Neural cell (in vitro differentiated cells): ENCODE data around the gene YTHDF2. TPM values are rescaled to one million over a fixed set of nuclear protein-coding genes. Genes with fewer than 3 reads are reported as not detected.
"Not testable (repeated sequence)": the region's sequence is repeated elsewhere in the genome, so short reads cannot be mapped to it uniquely, and the experiment has no call there.

Experiments used
- H2AFZ ChIP-seq: fragments of 200-600, 300-800 bp; sonication (generic), shearing (Covaris generic); 2 replicates; pipeline ENCODE4 v1.6.0; 2014; ENCODE audit warnings: low read depth, mild to moderate bottlenecking, antibody characterized with exemption, low read length, moderate library complexity
- H3F3A ChIP-seq: fragments of 200-600 bp; shearing (Covaris generic); 2 replicates; pipeline ENCODE4 v1.6.1; 2016; ENCODE audit warnings: mild to moderate bottlenecking, moderate library complexity, mixed read lengths, antibody characterized with exemption, low read length; ENCODE audit not compliant: insufficient read depth, poor library complexity, severe bottlenecking
- H3K27ac ChIP-seq: fragments of 200-600, 300-800 bp; sonication (generic), shearing (Covaris generic); 2 replicates; pipeline ENCODE4 v1.5.1; 2014; ENCODE audit warnings: mild to moderate bottlenecking, low read length, moderate library complexity
- H3K27me3 ChIP-seq: fragments of 300-800, 200-600 bp; sonication (generic), shearing (Covaris generic); 2 replicates; pipeline ENCODE4 v1.6.0; 2014; ENCODE audit warnings: mild to moderate bottlenecking, low read depth, low read length, moderate library complexity; ENCODE audit not compliant: insufficient read depth
- H3K36me3 ChIP-seq: fragments of 300-800, 200-600 bp; sonication (generic), shearing (Covaris generic); 2 replicates; pipeline ENCODE4 v1.5.1; 2014; ENCODE audit warnings: mild to moderate bottlenecking, antibody characterized with exemption, low read length, moderate library complexity; ENCODE audit not compliant: insufficient read depth
- H3K4me2 ChIP-seq: fragments of 300-800, 200-600 bp; sonication (generic), shearing (Covaris generic); 2 replicates; pipeline ENCODE4 v1.6.0; 2014; ENCODE audit warnings: mild to moderate bottlenecking, low read length
- H3K4me3 ChIP-seq: fragments of 300-800, 200-600 bp; sonication (generic), shearing (Covaris generic); 2 replicates; pipeline ENCODE4 v1.5.1; 2014; ENCODE audit warnings: mild to moderate bottlenecking, low read length, moderate library complexity
- H3K79me2 ChIP-seq: fragments of 200-600 bp; shearing (Covaris generic); replicated peaks from 2 replicates; pipeline ENCODE4 v1.6.0; 2014; ENCODE audit warnings: mild to moderate bottlenecking, low read length, moderate library complexity; ENCODE audit not compliant: insufficient read depth
- H3K9ac ChIP-seq: fragments of 300-800, 200-600 bp; sonication (generic), shearing (Covaris generic); 2 replicates; pipeline ENCODE4 v1.6.1; 2016; ENCODE audit warnings: mild to moderate bottlenecking, low read length, mixed read lengths
- H3K9me2 ChIP-seq: fragments of 200-600 bp; shearing (Covaris generic); 2 replicates; pipeline ENCODE4 v1.6.1; 2016; ENCODE audit warnings: mild to moderate bottlenecking, low read length, mixed read lengths; ENCODE audit not compliant: insufficient read depth
- H3K9me3 ChIP-seq: fragments of 200-600, 300-800 bp; sonication (generic), shearing (Covaris generic); 2 replicates; pipeline ENCODE4 v1.6.1; 2016; ENCODE audit warnings: mild to moderate bottlenecking, mixed run types, low read length, moderate library complexity, mixed read lengths
- H4K20me1 ChIP-seq: fragments of 200-600 bp; shearing (Covaris generic); 2 replicates; pipeline ENCODE4 v1.6.1; 2016; ENCODE audit warnings: mild to moderate bottlenecking, mixed run types; ENCODE audit not compliant: insufficient read depth
- CTCF ChIP-seq: fragments of 450-650 bp; IDR thresholded peaks from 2 replicates; pipeline ENCODE4 v1.5.1; 2014; ENCODE audit warnings: antibody characterized with exemption, mild to moderate bottlenecking, moderate library complexity; ENCODE audit not compliant: poor library complexity, severe bottlenecking
- EP300 ChIP-seq: fragments of 450-650 bp; conservative IDR thresholded peaks from 2 replicates; pipeline ENCODE4 v1.6.1; 2014; ENCODE audit warnings: antibody characterized with exemption, mild to moderate bottlenecking, moderate library complexity; ENCODE audit not compliant: poor library complexity, severe bottlenecking
- EZH2 ChIP-seq: fragments of 200-600, 300-800 bp; shearing (Covaris generic), sonication (generic); IDR thresholded peaks from 2 replicates; pipeline ENCODE4 v1.6.1; 2014; ENCODE audit warnings: antibody characterized with exemption, low read length, borderline replicate concordance, mild to moderate bottlenecking; ENCODE audit not compliant: insufficient read depth, poor library complexity, severe bottlenecking
- MXI1 ChIP-seq: fragments of 450-650 bp; conservative IDR thresholded peaks from 2 replicates; pipeline ENCODE4 v1.6.1; 2014; ENCODE audit warnings: antibody characterized with exemption, mild to moderate bottlenecking; ENCODE audit not compliant: poor library complexity, severe bottlenecking
- POLR2AphosphoS5 ChIP-seq: IDR thresholded peaks from 2 replicates; pipeline ENCODE4 v1.6.1; 2012
- RAD21 ChIP-seq: fragments of 450-650 bp; conservative IDR thresholded peaks from 2 replicates; pipeline ENCODE4 v1.6.1; 2014; ENCODE audit warnings: antibody characterized with exemption, mild to moderate bottlenecking, moderate library complexity
- REST ChIP-seq: IDR thresholded peaks from 2 replicates; pipeline ENCODE4 v1.6.1; 2012; ENCODE audit warnings: borderline replicate concordance
- SMC3 ChIP-seq: fragments of 450-650 bp; conservative IDR thresholded peaks from 2 replicates; pipeline ENCODE4 v1.6.1; 2014; ENCODE audit warnings: antibody characterized with exemption, mild to moderate bottlenecking, moderate library complexity; ENCODE audit not compliant: poor library complexity
- TAF1 ChIP-seq: IDR thresholded peaks from 2 replicates; pipeline ENCODE4 v1.6.1; 2012; ENCODE audit warnings: low read depth
- polyA plus RNA-seq: library from polyadenylated mRNA; depleted of rRNA; stranded (reverse); fragments of >200 nt; gene quantifications from 2 replicates; pipeline ENCODE4 v1.2.3, GENCODE V29; 2014

YTHDF2 gene
- polyA plus RNA-seq, 1 donor from 2014 or later = 90.2 TPM

GRCh38 chr1:28719332-28719619 lies 17.5 kb upstream of the YTHDF2 start:
- Histone ChIP-seq H3F3A (no peaks in the 10 kb centered on the region), H3K79me2 (no peaks in the 10 kb centered on the region), H3K9me2 (no peaks in the 10 kb centered on the region), H2AFZ (no peak overlapping the region), H3K4me2 (no peak overlapping the region), H3K9me3 (no peaks in the 10 kb centered on the region), H3K4me3 (no peak overlapping the region), H3K36me3 (peaks cover 2% of the 10 kb centered on the region), H4K20me1 (no peaks in the 10 kb centered on the region), H3K27ac (no peak overlapping the region), H3K9ac (no peak overlapping the region), H3K27me3 (no peaks in the 10 kb centered on the region)
- TF ChIP-seq RAD21 (no peak), REST (no peak), SMC3 (no peak), MXI1 (no peak), POLR2AphosphoS5 (no peak), EP300 (no peak), TAF1 (no peak), CTCF (no peak), EZH2 (no peak)

GRCh38 chr1:28720376-28720775 lies 16.4 kb upstream of the YTHDF2 start:
- no peaks in the 10 kb centered on the region for H3F3A ChIP-seq
- H3K9me2 ChIP-seq = no peaks in the 10 kb centered on the region
- H4K20me1 ChIP-seq = no peaks in the 10 kb centered on the region
- no peak overlapping the region for H3K4me2 ChIP-seq
- TF ChIP-seq RAD21 (no peak), MXI1 (no peak), REST (no peak), POLR2AphosphoS5 (no peak), SMC3 (no peak), EP300 (no peak), CTCF (no peak), EZH2 (no peak), TAF1 (no peak)
- H3K27ac ChIP-seq = no peak overlapping the region
- no peak overlapping the region for H2AFZ ChIP-seq
- H3K79me2 ChIP-seq = no peaks in the 10 kb centered on the region
- H3K4me3 ChIP-seq = no peak overlapping the region
- no peak overlapping the region for H3K9ac ChIP-seq
- H3K36me3 ChIP-seq = no peaks in the 10 kb centered on the region
- no peaks in the 10 kb centered on the region for H3K27me3 ChIP-seq
- H3K9me3 ChIP-seq = no peaks in the 10 kb centered on the region

- H3K4me2 ChIP-seq, H3K27me3 ChIP-seq, H3K9me2 ChIP-seq, H4K20me1 ChIP-seq, H3K9me3 ChIP-seq, H3K79me2 ChIP-seq, H3K36me3 ChIP-seq, H2AFZ ChIP-seq, H3K4me3 ChIP-seq, H3F3A ChIP-seq, H3K9ac ChIP-seq, H3K27ac ChIP-seq: not testable (repeated sequence)
Measured at GRCh38 chr1:28721927-28722326, 14.8 kb upstream of the YTHDF2 start.
